ENCODE data around the gene AFF3.

DNA sequence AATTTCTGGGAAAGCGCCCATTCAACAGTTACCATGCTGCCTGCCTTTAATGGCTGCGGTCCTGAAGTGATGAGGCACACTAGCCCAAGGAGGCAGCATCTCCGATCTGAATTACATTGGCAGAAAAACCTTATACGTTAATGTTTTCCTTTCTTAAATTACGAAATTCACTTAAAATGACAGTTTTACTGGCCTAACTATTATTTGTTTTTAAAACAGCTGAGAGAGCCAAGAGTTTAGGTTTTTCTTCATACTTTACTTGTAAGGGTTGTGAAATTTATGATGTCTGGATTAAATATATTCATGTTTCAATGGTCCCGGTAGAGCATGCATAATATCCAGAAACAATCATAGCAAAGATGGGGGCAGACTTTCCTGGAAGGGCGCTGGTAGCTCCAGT, 537.4 kb downstream of the AFF3 start:
- TF ChIP-seq, protein P1, sequence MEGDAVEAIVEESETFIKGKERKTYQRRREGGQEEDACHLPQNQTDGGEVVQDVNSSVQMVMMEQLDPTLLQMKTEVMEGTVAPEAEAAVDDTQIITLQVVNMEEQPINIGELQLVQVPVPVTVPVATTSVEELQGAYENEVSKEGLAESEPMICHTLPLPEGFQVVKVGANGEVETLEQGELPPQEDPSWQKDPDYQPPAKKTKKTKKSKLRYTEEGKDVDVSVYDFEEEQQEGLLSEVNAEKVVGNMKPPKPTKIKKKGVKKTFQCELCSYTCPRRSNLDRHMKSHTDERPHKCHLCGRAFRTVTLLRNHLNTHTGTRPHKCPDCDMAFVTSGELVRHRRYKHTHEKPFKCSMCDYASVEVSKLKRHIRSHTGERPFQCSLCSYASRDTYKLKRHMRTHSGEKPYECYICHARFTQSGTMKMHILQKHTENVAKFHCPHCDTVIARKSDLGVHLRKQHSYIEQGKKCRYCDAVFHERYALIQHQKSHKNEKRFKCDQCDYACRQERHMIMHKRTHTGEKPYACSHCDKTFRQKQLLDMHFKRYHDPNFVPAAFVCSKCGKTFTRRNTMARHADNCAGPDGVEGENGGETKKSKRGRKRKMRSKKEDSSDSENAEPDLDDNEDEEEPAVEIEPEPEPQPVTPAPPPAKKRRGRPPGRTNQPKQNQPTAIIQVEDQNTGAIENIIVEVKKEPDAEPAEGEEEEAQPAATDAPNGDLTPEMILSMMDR (IDR thresholded peaks at IDR 0.05; ENCODE audit: low read depth, low read length), result no peak
- TF ChIP-seq EZH2phosphoT487 (IDR thresholded peaks at IDR 0.05; ENCODE audit: low read depth), result no peak
